Activated naive CD8-positive, alpha-beta T cell treated with anti-CD3 and anti-CD28 coated beads for 36 hours (primary cell): ENCODE data around the gene SLC24A3. TPM values are rescaled to one million over a fixed set of nuclear protein-coding genes. Genes with fewer than 3 reads are reported as not detected.

Experiments
- DNase-seq: peaks from one replicate; pipeline ENCODE4 v3.0.0; 2021
- H3K27ac Mint-ChIP-seq: one replicate; pipeline ENCODE4 v1.8.0; 2022; ENCODE audit warnings: mild to moderate bottlenecking, moderate library complexity, mixed read lengths
- H3K27me3 Mint-ChIP-seq: one replicate; pipeline ENCODE4 v1.8.0; 2022; ENCODE audit warnings: mild to moderate bottlenecking, mixed read lengths
- H3K36me3 Mint-ChIP-seq: one replicate; pipeline ENCODE4 v1.8.0; 2021; ENCODE audit warnings: mild to moderate bottlenecking, mixed read lengths
- H3K4me1 Mint-ChIP-seq: one replicate; pipeline ENCODE4 v1.8.0; 2021; ENCODE audit warnings: mixed read lengths
- H3K4me3 Mint-ChIP-seq: one replicate; pipeline ENCODE4 v1.8.0; 2022; ENCODE audit warnings: mild to moderate bottlenecking, moderate library complexity, mixed read lengths
- H3K9me3 Mint-ChIP-seq: one replicate; pipeline ENCODE4 v1.8.0; 2022; ENCODE audit warnings: mixed read lengths
- total RNA-seq, 2 experiments: library from RNA; stranded (reverse); gene quantifications; one replicate each; pipeline ENCODE4 v1.2.3, GENCODE V29; 2021

Gene SLC24A3
- total RNA-seq, 2 experiments from 2014 or later = not detected

DNA sequence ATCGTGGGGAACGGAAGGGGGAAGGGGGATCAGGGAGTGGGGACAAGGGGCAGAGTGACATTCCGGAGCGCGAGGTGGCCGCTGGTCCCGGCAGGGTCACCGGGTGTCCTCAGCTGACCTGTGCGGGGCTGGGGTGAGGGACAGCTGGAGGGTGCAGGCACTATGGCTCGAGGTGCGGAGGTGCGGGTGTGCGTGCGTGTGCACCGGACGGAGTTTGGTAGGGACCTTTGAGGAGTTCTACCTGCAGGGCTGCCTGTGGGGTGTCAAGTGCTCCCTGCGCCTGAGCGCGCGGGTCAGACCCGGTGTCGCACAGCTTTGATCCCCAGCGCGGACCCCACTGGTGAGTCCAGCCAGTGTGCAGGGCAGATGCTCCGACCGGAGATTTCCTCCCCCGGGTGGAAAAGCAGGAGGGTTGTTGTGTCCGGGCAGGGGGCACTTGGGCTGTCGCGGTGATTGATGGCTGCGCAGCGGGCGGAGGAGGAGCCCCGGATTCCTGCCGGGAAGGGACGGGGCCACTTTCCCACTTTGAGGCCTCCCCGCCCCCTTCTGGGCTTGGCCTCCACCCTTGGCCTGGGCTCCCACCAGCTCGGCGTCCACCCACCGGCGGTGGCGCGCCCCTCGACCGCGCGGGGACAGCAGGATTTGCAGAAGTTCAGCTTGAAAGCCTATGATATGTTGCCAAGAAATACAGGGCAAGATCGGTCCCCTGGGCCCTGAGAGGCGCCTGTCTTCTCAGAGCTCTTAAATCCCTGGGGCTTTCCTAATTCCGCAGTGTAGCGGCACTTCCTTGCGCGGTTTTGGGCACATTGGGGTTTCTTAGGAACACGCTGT is 546.3 kb downstream of the SLC24A3 start:
- Mint-ChIP-seq H3K36me3 (no peaks in the 10 kb centered on the region), H3K27ac (no peak overlapping the region), H3K27me3 (peaks cover 53% of the 10 kb centered on the region), H3K4me1 (peaks cover 2% of the 10 kb centered on the region), H3K9me3 (no peaks in the 10 kb centered on the region), H3K4me3 (no peak overlapping the region)
- DNase-seq = no peak

GRCh38 chr20:19760371-19760721 is 547.9 kb downstream of the SLC24A3 start:
- H3K36me3 Mint-ChIP-seq = no peaks in the 10 kb centered on the region
- no peak overlapping the region for H3K27ac Mint-ChIP-seq
- peaks cover 2% of the 10 kb centered on the region for H3K4me1 Mint-ChIP-seq
- no peak for DNase-seq
- no peak overlapping the region for H3K4me3 Mint-ChIP-seq
- no peaks in the 10 kb centered on the region for H3K9me3 Mint-ChIP-seq
- H3K27me3 Mint-ChIP-seq = peaks cover 45% of the 10 kb centered on the region

GRCh38 chr20:19761326-19761725 is 548.9 kb downstream of the SLC24A3 start:
- no peaks in the 10 kb centered on the region for H3K9me3 Mint-ChIP-seq
- DNase-seq = no peak
- H3K27ac Mint-ChIP-seq = no peak overlapping the region
- H3K4me3 Mint-ChIP-seq = no peak overlapping the region
- peaks cover 2% of the 10 kb centered on the region for H3K4me1 Mint-ChIP-seq
- H3K36me3 Mint-ChIP-seq = no peaks in the 10 kb centered on the region
- peaks cover 40% of the 10 kb centered on the region for H3K27me3 Mint-ChIP-seq

- Mint-ChIP-seq H3K9me3 (no peaks in the 10 kb centered on the region), H3K4me3 (no peak overlapping the region), H3K27ac (no peak overlapping the region), H3K27me3 (peaks cover 35% of the 10 kb centered on the region), H3K36me3 (no peaks in the 10 kb centered on the region), H3K4me1 (peaks cover 2% of the 10 kb centered on the region)
- DNase-seq = no peak
Measured at GRCh38 chr20:19761841-19762240, 549.4 kb downstream of the SLC24A3 start.

GRCh38 chr20:19764207-19764606 is 551.8 kb downstream of the SLC24A3 start:
- Mint-ChIP-seq H3K9me3 (no peaks in the 10 kb centered on the region), H3K4me1 (no peaks in the 10 kb centered on the region), H3K4me3 (no peak overlapping the region), H3K36me3 (no peaks in the 10 kb centered on the region), H3K27me3 (peaks cover 27% of the 10 kb centered on the region), H3K27ac (no peak overlapping the region)
- DNase-seq = no peak

DNA sequence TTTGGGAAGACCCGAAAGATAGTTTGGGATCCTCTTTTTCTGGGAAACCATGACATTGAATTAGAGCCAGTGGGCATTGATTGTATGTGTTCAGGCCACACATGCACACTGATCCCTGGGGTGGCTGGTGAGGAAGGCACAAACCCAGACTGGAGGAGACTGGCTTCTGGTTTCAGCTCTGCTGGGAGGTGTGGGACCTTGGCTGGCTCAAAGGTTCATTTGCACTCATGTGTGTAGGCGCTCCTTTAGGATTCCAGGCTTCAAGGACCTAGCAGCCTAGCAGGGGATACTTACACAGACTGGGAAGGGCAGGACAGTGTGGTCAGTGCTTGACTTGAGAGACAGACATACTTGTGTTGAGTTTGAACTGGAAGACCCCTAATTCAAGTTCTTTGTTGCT is 552.8 kb downstream of the SLC24A3 start:
- Mint-ChIP-seq H3K9me3 (no peaks in the 10 kb centered on the region), H3K4me3 (no peak overlapping the region), H3K4me1 (no peaks in the 10 kb centered on the region), H3K27ac (no peak overlapping the region), H3K36me3 (no peaks in the 10 kb centered on the region), H3K27me3 (peaks cover 19% of the 10 kb centered on the region)
- DNase-seq = no peak

- Mint-ChIP-seq H3K4me1 (no peaks in the 10 kb centered on the region), H3K27me3 (peaks cover 14% of the 10 kb centered on the region), H3K9me3 (no peaks in the 10 kb centered on the region), H3K27ac (no peak overlapping the region), H3K36me3 (no peaks in the 10 kb centered on the region), H3K4me3 (no peak overlapping the region)
- DNase-seq = no peak
Measured at GRCh38 chr20:19765913-19766312, 553.5 kb downstream of the SLC24A3 start.

DNA sequence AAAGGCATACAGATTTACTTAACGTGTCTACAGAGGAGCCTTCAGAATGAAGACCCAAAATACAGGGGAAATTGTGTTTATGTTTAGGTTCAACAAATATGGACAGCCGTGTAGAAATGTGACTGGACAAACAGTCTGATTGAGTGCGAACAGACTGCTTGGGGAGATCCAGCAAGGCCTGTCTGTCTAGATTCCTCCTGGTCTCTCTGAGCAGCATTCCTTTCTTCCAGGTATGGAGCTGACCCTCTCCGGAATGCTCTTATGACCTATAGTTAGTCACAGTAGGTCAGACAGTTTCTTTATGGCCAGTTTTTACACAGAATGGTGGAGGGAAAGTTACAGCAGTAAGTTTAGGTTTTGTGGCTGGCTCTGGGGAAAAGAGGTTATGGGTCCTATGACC is 554.6 kb downstream of the SLC24A3 start:
- Mint-ChIP-seq H3K36me3 (no peaks in the 10 kb centered on the region), H3K4me3 (no peak overlapping the region), H3K27me3 (peaks cover 11% of the 10 kb centered on the region), H3K4me1 (no peaks in the 10 kb centered on the region), H3K27ac (no peak overlapping the region), H3K9me3 (no peaks in the 10 kb centered on the region)
- DNase-seq = no peak

DNA sequence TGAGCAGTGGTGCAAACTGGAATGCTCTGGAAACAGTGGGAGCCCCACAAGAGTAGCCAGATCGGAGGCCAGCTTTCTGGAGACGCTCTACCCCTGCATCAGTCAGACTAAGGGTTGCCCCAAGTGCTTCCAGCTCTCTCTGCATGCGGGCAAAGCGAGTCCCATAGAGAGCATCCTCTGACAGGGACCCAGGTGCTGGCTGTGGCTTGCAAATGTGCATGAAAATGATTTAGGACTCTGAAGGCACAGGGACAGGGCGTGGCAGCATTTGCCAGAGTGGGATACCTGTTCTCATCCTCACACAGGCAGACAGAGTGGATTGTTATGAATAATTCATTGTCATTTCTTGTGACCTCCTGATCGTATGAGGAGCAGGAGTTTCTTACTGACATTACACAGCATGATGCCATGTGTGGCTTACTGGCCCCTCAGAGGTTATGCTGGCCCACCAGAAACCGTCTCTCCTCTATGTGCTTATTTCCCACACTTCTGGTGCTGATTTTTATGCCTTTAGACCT is 555.9 kb downstream of the SLC24A3 start:
- Mint-ChIP-seq H3K4me1 (no peaks in the 10 kb centered on the region), H3K27ac (no peak overlapping the region), H3K9me3 (no peaks in the 10 kb centered on the region), H3K4me3 (no peak overlapping the region), H3K27me3 (peaks cover 11% of the 10 kb centered on the region), H3K36me3 (no peaks in the 10 kb centered on the region)
- DNase-seq = no peak

- Mint-ChIP-seq H3K27ac (no peak overlapping the region), H3K27me3 (peaks cover 11% of the 10 kb centered on the region), H3K4me3 (no peak overlapping the region), H3K9me3 (no peaks in the 10 kb centered on the region), H3K36me3 (no peaks in the 10 kb centered on the region), H3K4me1 (no peaks in the 10 kb centered on the region)
- no peak for DNase-seq
Measured at GRCh38 chr20:19769507-19769906, 557.1 kb downstream of the SLC24A3 start.

GRCh38 chr20:19770375-19770774 is 557.9 kb downstream of the SLC24A3 start:
- no peaks in the 10 kb centered on the region for H3K9me3 Mint-ChIP-seq
- no peak overlapping the region for H3K27ac Mint-ChIP-seq
- no peak for DNase-seq
- H3K36me3 Mint-ChIP-seq = no peaks in the 10 kb centered on the region
- no peak overlapping the region for H3K4me3 Mint-ChIP-seq
- H3K4me1 Mint-ChIP-seq = no peaks in the 10 kb centered on the region
- H3K27me3 Mint-ChIP-seq = peaks cover 11% of the 10 kb centered on the region

- H3K4me3 Mint-ChIP-seq = no peak overlapping the region
- no peak for DNase-seq
- no peaks in the 10 kb centered on the region for H3K9me3 Mint-ChIP-seq
- H3K4me1 Mint-ChIP-seq = no peaks in the 10 kb centered on the region
- no peaks in the 10 kb centered on the region for H3K36me3 Mint-ChIP-seq
- no peak overlapping the region for H3K27ac Mint-ChIP-seq
- peaks cover 11% of the 10 kb centered on the region for H3K27me3 Mint-ChIP-seq
Measured at GRCh38 chr20:19771031-19771430, 558.6 kb downstream of the SLC24A3 start.
